SU-DHL-6 (cell line): ENCODE measurements around the gene FARS2.

Experiments
- EZH2phosphoT487 ChIP-seq: fragments of 200-600 bp; sonication (generic), shearing (Covaris generic); conservative IDR thresholded peaks from 2 replicates; pipeline ENCODE4 v1.6.1; 2018; ENCODE audit warnings: mild to moderate bottlenecking, antibody characterized with exemption, low read length, moderate library complexity, mixed read lengths
- TF ChIP-seq, protein P1 (sequence below): fragments of 200-600 bp; sonication (generic); IDR thresholded peaks from one replicate; pipeline ENCODE4 v1.5.1; 2017; ENCODE audit warnings: antibody characterized with exemption, mild to moderate bottlenecking, low read length, moderate library complexity; ENCODE audit not compliant: insufficient read depth, poor library complexity, severe bottlenecking

DNA sequence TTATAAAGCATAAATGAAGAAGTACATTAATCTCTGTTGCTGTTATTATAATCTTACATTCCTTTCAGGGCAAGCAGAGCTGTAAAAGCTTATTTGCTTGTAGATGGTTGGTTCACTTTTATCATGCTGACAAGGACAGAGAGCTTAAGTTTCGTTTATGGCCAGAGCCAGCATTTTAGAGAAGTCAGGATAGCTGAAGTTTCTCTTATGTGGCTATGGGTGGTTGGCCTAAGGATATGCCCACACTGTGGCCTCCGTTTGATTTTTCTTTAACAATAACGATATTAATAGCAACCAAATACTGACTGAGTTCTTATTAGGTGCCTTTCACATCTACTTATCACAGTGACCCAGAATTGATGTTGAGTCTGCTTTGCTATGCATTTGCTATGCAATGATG, 78.5 kb downstream of the FARS2 start:
- TF ChIP-seq, protein P1, sequence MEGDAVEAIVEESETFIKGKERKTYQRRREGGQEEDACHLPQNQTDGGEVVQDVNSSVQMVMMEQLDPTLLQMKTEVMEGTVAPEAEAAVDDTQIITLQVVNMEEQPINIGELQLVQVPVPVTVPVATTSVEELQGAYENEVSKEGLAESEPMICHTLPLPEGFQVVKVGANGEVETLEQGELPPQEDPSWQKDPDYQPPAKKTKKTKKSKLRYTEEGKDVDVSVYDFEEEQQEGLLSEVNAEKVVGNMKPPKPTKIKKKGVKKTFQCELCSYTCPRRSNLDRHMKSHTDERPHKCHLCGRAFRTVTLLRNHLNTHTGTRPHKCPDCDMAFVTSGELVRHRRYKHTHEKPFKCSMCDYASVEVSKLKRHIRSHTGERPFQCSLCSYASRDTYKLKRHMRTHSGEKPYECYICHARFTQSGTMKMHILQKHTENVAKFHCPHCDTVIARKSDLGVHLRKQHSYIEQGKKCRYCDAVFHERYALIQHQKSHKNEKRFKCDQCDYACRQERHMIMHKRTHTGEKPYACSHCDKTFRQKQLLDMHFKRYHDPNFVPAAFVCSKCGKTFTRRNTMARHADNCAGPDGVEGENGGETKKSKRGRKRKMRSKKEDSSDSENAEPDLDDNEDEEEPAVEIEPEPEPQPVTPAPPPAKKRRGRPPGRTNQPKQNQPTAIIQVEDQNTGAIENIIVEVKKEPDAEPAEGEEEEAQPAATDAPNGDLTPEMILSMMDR = no peak
- TF ChIP-seq EZH2phosphoT487 = no peak
